Measurements from ENCODE around the gene CERT1.

CERT1 gene

GRCh38 chr5:75468593-75468992 lies 42.8 kb downstream of the CERT1 start:
- DNase-seq: no peak

- DNase-seq: peak in 1 of 2 experiments; percentile 14
These were observed 45.3 kb downstream of the CERT1 start for GRCh38 chr5:75466006-75466716.

GRCh38 chr5:75465480-75465879 lies 45.9 kb downstream of the CERT1 start:
- no peak for DNase-seq

GRCh38 chr5:75463726-75464125 lies 47.7 kb downstream of the CERT1 start:
- DNase-seq: no peak

GRCh38 chr5:75461679-75462078 lies 49.8 kb downstream of the CERT1 start:
- DNase-seq: no peak

GRCh38 chr5:75460942-75461610 lies 50.4 kb downstream of the CERT1 start:
- DNase-seq: no peak

GRCh38 chr5:75460532-75460931 lies 50.9 kb downstream of the CERT1 start:
- DNase-seq: no peak

- no peak for DNase-seq
These were observed 53.7 kb downstream of the CERT1 start for GRCh38 chr5:75457691-75458090.

- no peak for DNase-seq
These were observed 54.3 kb downstream of the CERT1 start for GRCh38 chr5:75457161-75457560.

GRCh38 chr5:75450069-75450468 lies 61.4 kb downstream of the CERT1 start:
- no peak for DNase-seq

- DNase-seq: no peak
These were observed 65.4 kb downstream of the CERT1 start for GRCh38 chr5:75446068-75446467.

- no peak for DNase-seq
These were observed 69.9 kb downstream of the CERT1 start for GRCh38 chr5:75441560-75441959.

- no peak for DNase-seq
These were observed 72.2 kb downstream of the CERT1 start for GRCh38 chr5:75439276-75439675.

- no peak for DNase-seq
These were observed 72.7 kb downstream of the CERT1 start for GRCh38 chr5:75438722-75439121.

GRCh38 chr5:75435096-75435495 lies 76.3 kb downstream of the CERT1 start:
- no peak for DNase-seq

- no peak for DNase-seq
These were observed 77.5 kb downstream of the CERT1 start for GRCh38 chr5:75433814-75434506.

GRCh38 chr5:75414241-75414640 lies 97.2 kb downstream of the CERT1 start:
- no peak for DNase-seq

GRCh38 chr5:75412111-75412990 lies 99.1 kb downstream of the CERT1 start:
- DNase-seq: no peak

GRCh38 chr5:75405296-75405695 lies 106.1 kb downstream of the CERT1 start:
- DNase-seq: no peak

GRCh38 chr5:75395277-75395676 lies 116.2 kb downstream of the CERT1 start:
- no peak for DNase-seq

- no peak for DNase-seq
These were observed 122.0 kb downstream of the CERT1 start for GRCh38 chr5:75389430-75389829.

GRCh38 chr5:75387806-75388205 lies 123.6 kb downstream of the CERT1 start:
- no peak for DNase-seq

GRCh38 chr5:75384218-75384617 lies 127.2 kb downstream of the CERT1 start:
- no peak for DNase-seq
